ENCODE measurements around the gene MARCHF2.

DNA sequence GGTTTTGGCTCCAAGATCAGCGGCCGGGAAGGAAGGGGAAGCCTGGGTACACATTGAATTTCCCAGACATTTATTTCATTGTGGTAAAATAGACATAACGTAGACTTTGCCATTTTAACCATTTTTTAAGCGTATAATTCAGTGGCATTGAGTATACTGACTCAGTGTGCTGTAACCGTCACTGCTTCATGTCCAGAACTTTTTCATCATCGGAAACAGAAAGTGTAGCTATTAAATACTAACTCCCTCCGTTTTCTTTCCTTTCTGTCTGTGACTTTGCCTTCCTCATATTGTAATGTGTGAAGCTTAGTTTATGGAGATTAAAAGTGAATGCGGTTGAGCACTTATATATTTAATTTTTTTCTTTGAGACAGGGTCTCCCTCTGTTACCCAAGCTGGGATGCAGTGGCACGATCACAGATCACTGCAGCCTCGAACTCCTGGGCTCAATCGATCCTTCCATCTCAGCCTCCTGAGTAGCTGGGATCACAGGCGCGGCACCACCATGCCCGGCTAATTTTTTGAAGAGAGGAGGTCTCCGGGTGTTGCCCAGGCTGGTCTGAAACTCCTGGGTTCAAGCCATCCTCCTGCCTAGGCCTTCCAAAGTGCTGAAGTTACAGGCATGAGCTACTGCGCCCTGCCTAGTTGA lies 33.1 kb downstream of the MARCHF2 start:
- no peak for TF ChIP-seq CTCF (conservative IDR thresholded peaks at IDR 0.05; ENCODE audit: low read depth, low read length)
- TF ChIP-seq EZH2 (IDR thresholded peaks at IDR 0.05; ENCODE audit: low read length, unreplicated experiment), result no peak

All from PC-3 (cell line).